HG03025 (cell line): Measurements from ENCODE around the gene COPS3.

Experiments
- ATAC-seq: cut with Tn5 transposase; IDR thresholded peaks from one replicate; pipeline ENCODE4 v1.9.1; 2021; ENCODE audit warnings: mild to moderate bottlenecking, moderate library complexity; ENCODE audit not compliant: unreplicated experiment, low FRiP score

COPS3 gene

DNA sequence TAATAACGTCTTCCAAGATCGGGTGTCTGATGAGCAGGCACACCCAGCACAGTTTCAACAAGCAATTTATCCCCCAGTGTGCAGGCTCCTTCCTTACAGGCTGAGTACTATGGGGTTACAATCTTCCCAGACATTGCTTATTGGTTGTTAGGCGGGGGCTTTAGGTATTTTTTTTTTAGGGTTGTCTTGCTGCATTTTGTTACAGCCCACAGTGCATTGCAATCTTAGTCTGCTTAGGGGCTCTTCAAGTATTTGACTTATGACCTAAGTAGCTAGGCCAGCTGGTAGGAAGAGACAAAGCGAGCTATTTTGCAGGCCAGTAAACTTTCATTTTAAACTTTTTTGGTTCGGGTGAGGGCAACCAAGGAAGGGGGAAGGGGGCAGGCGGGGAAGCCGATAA lies 80.7 kb downstream of the COPS3 start:
- no peak for ATAC-seq

GRCh38 chr17:17198281-17198680 lies 82.8 kb downstream of the COPS3 start:
- no peak for ATAC-seq

DNA sequence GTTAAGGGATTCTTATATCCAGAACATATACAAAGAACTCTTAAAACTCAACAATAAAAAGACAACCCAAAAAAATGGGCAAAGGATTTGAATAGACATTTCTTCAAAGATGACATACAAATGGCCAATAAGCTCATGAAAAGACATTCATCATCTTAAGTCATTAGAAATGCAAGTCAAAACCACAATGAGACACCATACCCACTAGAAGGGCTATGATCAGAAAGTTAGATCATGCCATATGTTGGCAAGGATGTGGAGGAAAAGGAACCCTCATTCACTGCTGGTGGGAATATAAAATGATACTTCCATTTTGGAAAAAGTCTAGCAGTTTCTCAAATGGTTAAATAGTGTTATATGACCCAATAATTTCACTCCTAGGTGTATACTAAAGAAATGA lies 84.3 kb downstream of the COPS3 start:
- ATAC-seq: no peak
